GM12872 (cell line): ENCODE results near the gene KIRREL3.

ENCODE experiments used
- CTCF ChIP-seq: IDR thresholded peaks from 3 replicates; pipeline ENCODE4 v1.5.1; 2011; ENCODE audit warnings: low read depth, mild to moderate bottlenecking, low read length, moderate library complexity; ENCODE audit not compliant: insufficient read depth

KIRREL3 gene

DNA sequence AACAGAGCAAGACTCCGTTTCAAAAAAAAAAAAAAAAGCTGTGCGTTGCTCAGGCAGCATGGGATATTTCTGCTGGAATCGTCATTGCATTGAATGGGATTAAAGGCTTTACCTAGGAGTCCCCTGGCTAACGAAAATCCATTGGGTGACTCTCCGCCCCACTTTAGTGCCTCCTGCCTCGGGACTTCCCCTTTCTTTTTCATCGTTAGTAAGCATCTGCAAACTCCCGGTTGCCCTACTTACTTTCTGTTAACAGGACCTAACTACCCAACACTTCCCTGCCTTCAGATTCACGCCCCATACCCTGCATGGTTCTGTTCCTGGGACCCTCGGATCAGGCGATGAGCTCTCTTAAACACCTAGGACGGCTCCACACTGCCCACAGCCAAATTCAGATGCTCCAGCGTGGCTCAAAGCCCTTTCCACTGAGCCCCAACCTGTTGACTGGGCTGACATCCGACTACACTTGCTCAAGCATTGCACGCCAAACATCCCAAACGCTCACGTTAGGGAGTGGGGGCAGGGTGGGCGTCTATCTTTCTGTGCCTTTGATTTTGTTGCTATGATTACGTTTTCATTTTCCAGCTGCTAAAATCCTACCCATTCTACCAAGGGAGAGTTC is 501.3 kb downstream of the KIRREL3 start:
- no peak for TF ChIP-seq CTCF

DNA sequence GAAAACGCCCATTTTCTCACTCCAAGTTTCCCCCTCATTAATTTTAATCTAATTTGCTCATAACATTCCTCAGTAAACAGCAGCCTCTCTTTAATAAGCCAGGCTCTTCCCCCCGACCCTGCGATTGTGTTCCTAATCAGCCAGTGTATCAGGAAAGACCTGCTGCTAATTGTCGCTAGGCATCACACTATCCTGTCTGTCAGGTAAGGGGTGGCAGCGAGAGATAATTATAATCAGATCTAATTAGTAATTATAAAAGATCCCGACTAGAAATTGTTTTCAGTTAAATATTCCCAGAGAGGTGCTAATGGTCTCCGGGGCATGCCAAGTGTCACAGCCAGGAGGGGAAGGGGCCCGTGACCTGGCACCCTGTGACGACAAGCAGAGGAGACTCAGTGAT is 502.3 kb downstream of the KIRREL3 start:
- no peak for TF ChIP-seq CTCF

DNA sequence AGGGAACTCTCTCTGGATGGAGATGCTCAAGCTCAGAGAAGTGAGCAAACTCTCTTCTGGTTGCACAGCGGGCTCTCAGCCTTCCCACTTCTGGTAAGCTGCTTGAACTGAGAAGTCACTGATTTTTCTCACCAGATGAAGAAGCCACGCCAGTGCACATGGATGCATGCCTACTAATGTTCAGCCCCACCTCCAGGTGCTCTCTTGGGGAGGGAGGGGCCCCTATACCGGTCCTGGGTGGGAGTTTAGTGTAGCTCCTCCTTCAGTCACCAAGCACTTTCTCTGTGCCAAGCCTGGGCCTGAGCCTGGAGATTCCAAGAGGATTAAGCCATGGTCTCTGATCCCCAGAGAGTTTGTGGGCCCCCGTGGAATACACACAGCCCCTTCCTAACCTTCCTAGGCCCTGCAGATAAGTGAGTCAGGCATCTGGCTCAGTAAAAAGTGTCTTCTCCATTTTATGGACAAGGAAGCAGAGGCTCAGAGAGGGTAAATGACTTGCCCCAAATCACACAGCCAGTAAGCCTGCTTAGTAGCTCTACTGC is 502.9 kb downstream of the KIRREL3 start:
- TF ChIP-seq CTCF, result no peak

- TF ChIP-seq CTCF, result no peak
These were observed 503.8 kb downstream of the KIRREL3 start for GRCh38 chr11:126496576-126497337.

DNA sequence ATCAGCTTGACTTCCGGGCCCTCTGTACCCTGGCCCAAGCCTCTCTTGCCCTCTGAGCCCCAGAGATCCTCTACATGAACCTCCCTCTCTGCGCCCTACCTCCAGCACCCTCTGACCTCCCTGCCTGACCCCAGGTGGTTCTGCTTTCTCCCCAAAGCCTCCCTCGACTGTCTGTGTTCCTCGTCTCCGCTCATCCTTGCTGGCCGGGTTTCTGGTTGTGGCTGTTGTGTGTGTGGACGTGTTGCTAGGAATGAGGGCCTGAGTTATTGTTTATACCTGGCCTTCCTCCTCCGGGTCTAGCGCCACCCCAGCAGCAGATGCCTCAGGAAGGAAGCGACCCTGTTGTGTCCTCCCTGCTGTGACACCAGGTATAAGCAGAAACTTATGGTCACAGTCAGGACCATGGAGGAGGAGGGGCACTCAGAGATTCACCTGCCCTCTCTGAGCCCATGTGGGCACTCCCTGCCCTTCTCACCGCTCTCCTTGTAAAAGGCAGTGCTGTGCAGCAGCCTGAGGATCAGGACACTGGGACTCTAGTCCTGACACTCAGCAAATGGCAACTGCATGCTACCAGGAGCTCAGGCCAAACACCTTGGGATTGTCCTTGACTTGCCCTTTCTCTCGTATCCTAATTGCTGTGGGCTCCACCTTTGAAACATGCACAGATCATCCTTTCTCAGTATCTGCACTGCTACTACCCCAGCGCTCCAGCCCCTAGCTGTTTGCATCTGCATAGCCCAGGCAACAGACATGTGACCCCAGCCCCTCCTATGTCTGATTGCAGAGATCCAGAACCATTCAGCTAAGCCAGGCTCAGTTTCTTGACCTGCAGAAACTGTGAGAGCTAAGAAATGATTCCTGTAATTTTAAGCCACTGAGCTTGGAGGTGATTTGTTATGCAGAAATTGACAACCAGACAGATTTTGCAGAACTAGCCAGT is 505.0 kb downstream of the KIRREL3 start:
- no peak for TF ChIP-seq CTCF

GRCh38 chr11:126494831-126495230 is 505.7 kb downstream of the KIRREL3 start:
- no peak for TF ChIP-seq CTCF
